GM20000 (cell line): ENCODE measurements around the gene ZNF488.

ENCODE experiments used
- DNase-seq: peaks from one replicate; pipeline ENCODE4 v3.0.0; 2012; ENCODE audit warnings: low spot score
- CTCF ChIP-seq: IDR thresholded peaks from 2 replicates; pipeline ENCODE4 v1.5.1; 2012; ENCODE audit warnings: mild to moderate bottlenecking, control low read depth; ENCODE audit errors: extremely low read depth, missing control alignments

ZNF488 gene

GRCh38 chr10:47384148-47384921 lies at the start of gene ZNF488:
ZNF488 (minus strand) TSS chr10:47384293; CDS start chr10:47368829, 15,464 bp downstream.
- TF ChIP-seq CTCF: no peak
- DNase-seq: peak; percentile 91

- no peak for DNase-seq
- no peak for TF ChIP-seq CTCF
Measured at GRCh38 chr10:47425813-47426419, 41.8 kb upstream of the ZNF488 start.

- DNase-seq: no peak
- no peak for TF ChIP-seq CTCF
Measured at GRCh38 chr10:47424231-47424630, 40.1 kb upstream of the ZNF488 start.

GRCh38 chr10:47423476-47423875 lies 39.4 kb upstream of the ZNF488 start:
- TF ChIP-seq CTCF: no peak
- DNase-seq: no peak

- DNase-seq: no peak
- TF ChIP-seq CTCF: no peak
Measured at GRCh38 chr10:47421057-47421952, 37.2 kb upstream of the ZNF488 start.

- DNase-seq: no peak
Measured at GRCh38 chr10:47420305-47421056, 36.4 kb upstream of the ZNF488 start.

More at GRCh38 chr10:47420305-47421056, 36.4 kb upstream of the ZNF488 start:
- TF ChIP-seq CTCF: no peak
